HL-60 (cell line): Measurements from ENCODE around the gene DACT2.
"Not testable (repeated sequence)": the region's sequence is repeated elsewhere in the genome, so short reads cannot be mapped to it uniquely, and the experiment has no call there.

Source experiments
- DNase-seq, 2 experiments: peaks; one replicate each; pipeline ENCODE4 v3.0.0-alpha.2; 2010 to 2020; ENCODE audit warnings: low read depth in 1 of 2, low spot score in 1 of 2
- H3K27ac ChIP-seq: fragments of 250-450 bp; sonication (Bioruptor Pico); replicated peaks from 2 replicates; pipeline ENCODE4 v1.5.1; 2020; ENCODE audit warnings: mild to moderate bottlenecking, moderate library complexity
- H3K27me3 ChIP-seq: fragments of 250-450 bp; sonication (Bioruptor Pico); 2 replicates; pipeline ENCODE4 v1.5.1; 2021; ENCODE audit warnings: mild to moderate bottlenecking, moderate library complexity; ENCODE audit not compliant: insufficient read depth, poor library complexity, severe bottlenecking
- H3K4me3 ChIP-seq: replicated peaks from 2 replicates; pipeline ENCODE4 v1.5.1; 2011; ENCODE audit warnings: mild to moderate bottlenecking, control low read depth, low read length; ENCODE audit not compliant: insufficient read depth
- CTCF ChIP-seq: IDR thresholded peaks from one replicate; pipeline ENCODE4 v1.5.1; 2011; ENCODE audit warnings: low read length, control low read depth, inconsistent platforms; ENCODE audit not compliant: insufficient read depth
- GABPA ChIP-seq: IDR thresholded peaks from 2 replicates; pipeline ENCODE4 v1.6.1; 2012; ENCODE audit warnings: low read depth
- POLR2AphosphoS5 ChIP-seq: IDR thresholded peaks from 2 replicates; pipeline ENCODE4 v1.6.1; 2012; ENCODE audit warnings: low read depth
- REST ChIP-seq: IDR thresholded peaks from 2 replicates; pipeline ENCODE4 v1.6.1; 2012; ENCODE audit warnings: low read depth; ENCODE audit not compliant: insufficient replicate concordance
- SPI1 ChIP-seq: IDR thresholded peaks from 2 replicates; pipeline ENCODE4 v1.6.1; 2012; ENCODE audit warnings: low read depth, mild to moderate bottlenecking, borderline replicate concordance

Gene DACT2

GRCh38 chr6:168318090-168318489 is 1.5 kb downstream of the DACT2 start:
- Histone ChIP-seq H3K27me3 (peaks cover 3% of the 10 kb centered on the region), H3K27ac (no peak overlapping the region), H3K4me3 (no peak overlapping the region)
- TF ChIP-seq SPI1 (no peak), GABPA (no peak), CTCF (no peak), REST (no peak), POLR2AphosphoS5 (no peak)
- DNase-seq = no peak

- no peak for DNase-seq
- TF ChIP-seq POLR2AphosphoS5 (no peak), GABPA (no peak)
- no peak overlapping the region for H3K4me3 ChIP-seq
- no peak overlapping the region for H3K27ac ChIP-seq
- peaks cover 3% of the 10 kb centered on the region for H3K27me3 ChIP-seq
These were observed 4.0 kb downstream of the DACT2 start for GRCh38 chr6:168315596-168315995.

GRCh38 chr6:168314948-168315347 is 4.6 kb downstream of the DACT2 start:
- no peak overlapping the region for H3K4me3 ChIP-seq
- no peak for DNase-seq
- peaks cover 3% of the 10 kb centered on the region for H3K27me3 ChIP-seq
- no peak for TF ChIP-seq SPI1
- TF ChIP-seq REST = no peak
- H3K27ac ChIP-seq = no peak overlapping the region

- no peak overlapping the region for H3K27ac ChIP-seq
- DNase-seq = no peak
- peaks cover 2% of the 10 kb centered on the region for H3K27me3 ChIP-seq
- no peak overlapping the region for H3K4me3 ChIP-seq
- no peak for TF ChIP-seq POLR2AphosphoS5
- no peak for TF ChIP-seq CTCF
These were observed 5.6 kb downstream of the DACT2 start for GRCh38 chr6:168314021-168314420.

- no peak overlapping the region for H3K27ac ChIP-seq
- TF ChIP-seq CTCF (no peak), POLR2AphosphoS5 (no peak), REST (no peak)
- H3K4me3 ChIP-seq = no peak overlapping the region
- no peak for DNase-seq
- no peaks in the 10 kb centered on the region for H3K27me3 ChIP-seq
These were observed 6.1 kb downstream of the DACT2 start for GRCh38 chr6:168313431-168314011.

- not testable (repeated sequence) for H3K4me3 ChIP-seq, H3K27me3 ChIP-seq, H3K27ac ChIP-seq, DNase-seq
These were observed 7.5 kb downstream of the DACT2 start for GRCh38 chr6:168312125-168312507.
